Psoas muscle (tissue), 8 donors: ENCODE data around the gene CARD11. TPM values are rescaled to one million over a fixed set of nuclear protein-coding genes. Genes with fewer than 3 reads are reported as not detected.
"Not testable (repeated sequence)": the region's sequence is repeated elsewhere in the genome, so short reads cannot be mapped to it uniquely, and the experiment has no call there.

Source experiments
- ATAC-seq, 4 donors: fragments of 200-7000 bp; cut with Tn5 transposase; one replicate each; pipeline ENCODE4 v1.9.1; 2020; ENCODE audit warnings: moderate library complexity in 3 of 4, mild to moderate bottlenecking in 2 of 4
- DNase-seq, 2 donors: peaks; one replicate each; pipeline ENCODE4 v3.0.0-alpha.2; 2020
- H3K27ac ChIP-seq: fragments of 200-600 bp; one replicate; pipeline ENCODE4 v1.8.0; 2022
- H3K27me3 ChIP-seq, 3 donors: fragments of 200-600 bp in 1 of 3; one replicate each; pipeline versions ENCODE4 v1.6.1 to v1.8.0; 2013 to 2022; ENCODE audit warnings: low read length in 2 of 3, mild to moderate bottlenecking in 2 of 3, moderate library complexity in 1 of 3; ENCODE audit not compliant: insufficient read depth in 3 of 3
- H3K36me3 ChIP-seq, 2 donors: fragments of 200-600 bp in 1 of 2; one replicate each; pipeline versions ENCODE4 v1.6.1 to v1.8.0; 2013 to 2022; ENCODE audit warnings: low read depth in 1 of 2, mild to moderate bottlenecking in 1 of 2, moderate library complexity in 1 of 2; ENCODE audit not compliant: insufficient read depth in 1 of 2
- H3K4me1 ChIP-seq: fragments of 200-600 bp; one replicate; pipeline ENCODE4 v1.8.0; 2022
- H3K4me3 ChIP-seq: fragments of 200-600 bp; one replicate; pipeline ENCODE4 v1.8.0; 2022; ENCODE audit warnings: mild to moderate bottlenecking
- H3K9me3 ChIP-seq: fragments of 200-600 bp; one replicate; pipeline ENCODE4 v1.8.0; 2022
- CTCF ChIP-seq: fragments of 200-600 bp; IDR thresholded peaks from one replicate; pipeline ENCODE4 v1.8.0; 2022; ENCODE audit warnings: antibody characterized with exemption
- WGBS, 3 donors: extraction: QIAGEN DNeasy Blood & Tissue Kit; methylation state at CpG; one replicate each; pipeline versions ENCODE4 v1.1.6 to v1.1.7; 2013; 5-methylcytosine and 5-hydroxymethylcytosine counted together
- intact Hi-C, 2 donors: fragments of 100-400 bp; cut with DNase I; formaldehyde crosslinking; loops; one replicate each; pipeline versions ENCODE4 v1.11.0 to v1.14.2; 2022
- polyA plus RNA-seq, 3 donors: library from polyadenylated mRNA; stranded (reverse); fragments of 200-250 nt; gene quantifications; one replicate each; pipeline ENCODE4 v1.2.3, GENCODE V29; 2013
- total RNA-seq, 4 donors: library from RNA; stranded (reverse); fragmentation: NEBNext Ultra II Directional in 2 of 4; extraction: Animal tissue kit (Norgen Biotek cat#: 25700) in 2 of 4; gene quantifications; one replicate each; pipeline versions ENCODE4 v1.2.1 to v1.2.4, GENCODE V29; 2021 to 2023
- donor health status: healthy with polysubstance abuse.
- donor health status: DM: no; HTN: no; CAD: no; lungs with moderate emphysema.
- donor health status: Bipolar disorder and iron deficiency.
- donor health status: healthy.
- donor health status: DM: yes; HTN: yes; CAD: no.
- donor health status: DM: no; HTN: no; CAD: no.
- donor health status: DM: no; HTN: no; CAD: no.
- donor health status: DM: yes; HTN: yes; CAD: no.

CARD11 gene
- total and polyA plus RNA-seq, 7 donors = 0.08 to 0.84 (median 0.39) TPM

GRCh38 chr7:2921653-2922347 lies 121.9 kb downstream of the CARD11 start:
- 52 to 59% (median 54%) methylated on average over 10 to 13 of the region's 13 CpGs for WGBS, 3 donors
- intact Hi-C loops = no loop called here
- no peak for DNase-seq
- no peak for TF ChIP-seq CTCF
- Histone ChIP-seq H3K27me3 (peaks cover 0 to 17% (median 14%) of the 10 kb centered on the region in 3 donors), H3K4me1 (no peaks in the 10 kb centered on the region), H3K27ac (no peak overlapping the region), H3K9me3 (no peaks in the 10 kb centered on the region), H3K4me3 (no peak overlapping the region), H3K36me3 (no peaks in the 10 kb centered on the region)
- ATAC-seq = no peak

GRCh38 chr7:2920956-2921652 lies 122.6 kb downstream of the CARD11 start:
- intact Hi-C loops = no loop called here
- no peak for TF ChIP-seq CTCF
- no peak for DNase-seq
- 22 to 29% (median 25%) methylated on average over 17 of the region's 17 CpGs for WGBS, 3 donors
- Histone ChIP-seq H3K4me1 (no peaks in the 10 kb centered on the region), H3K4me3 (no peak overlapping the region), H3K36me3 (no peaks in the 10 kb centered on the region), H3K27ac (no peak overlapping the region), H3K9me3 (no peaks in the 10 kb centered on the region), H3K27me3 (peaks cover 0 to 17% (median 14%) of the 10 kb centered on the region in 3 donors)
- no peak for ATAC-seq

GRCh38 chr7:2920480-2920879 lies 123.2 kb downstream of the CARD11 start:
- DNase-seq, H3K4me1 ChIP-seq, H3K27ac ChIP-seq, H3K36me3 ChIP-seq, ATAC-seq, H3K9me3 ChIP-seq, intact Hi-C loops, H3K4me3 ChIP-seq: not testable (repeated sequence)
- H3K27me3 ChIP-seq = peaks cover 0 to 17% (median 17%) of the 10 kb centered on the region in 3 donors
- 64 to 98% (median 80%) methylated on average over 2 of the region's 2 CpGs for WGBS, 3 donors

GRCh38 chr7:2920041-2920440 lies 123.6 kb downstream of the CARD11 start:
- Histone ChIP-seq H3K9me3 (no peaks in the 10 kb centered on the region), H3K27me3 (peaks cover 0 to 20% (median 16%) of the 10 kb centered on the region in 3 donors), H3K36me3 (no peaks in the 10 kb centered on the region), H3K4me1 (no peaks in the 10 kb centered on the region), H3K27ac (no peak overlapping the region), H3K4me3 (no peak overlapping the region)
- no peak for ATAC-seq
- no peak for DNase-seq
- intact Hi-C loops = no loop called here
- no peak for TF ChIP-seq CTCF
- WGBS, 3 donors = 93 to 96% (median 94%) methylated on average over 4 of the region's 4 CpGs

GRCh38 chr7:2919256-2919655 lies 124.4 kb downstream of the CARD11 start:
- H3K27me3 ChIP-seq = peaks cover 0 to 21% (median 16%) of the 10 kb centered on the region in 3 donors
- intact Hi-C loops = no loop called here

More at GRCh38 chr7:2919256-2919655, 124.4 kb downstream of the CARD11 start:
- Histone ChIP-seq H3K36me3 (no peaks in the 10 kb centered on the region), H3K27ac (no peak overlapping the region), H3K9me3 (no peaks in the 10 kb centered on the region), H3K4me1 (no peaks in the 10 kb centered on the region), H3K4me3 (no peak overlapping the region)
- no peak for TF ChIP-seq CTCF
- WGBS, 3 donors = 91% methylated on average over 19 of the region's 19 CpGs
- ATAC-seq (no peak), DNase-seq (no peak)
